ENCODE measurements around the gene SIRT4.

GRCh38 chr12:120323772-120324171 is 21.7 kb downstream of the SIRT4 start:
- TF ChIP-seq, protein P1, sequence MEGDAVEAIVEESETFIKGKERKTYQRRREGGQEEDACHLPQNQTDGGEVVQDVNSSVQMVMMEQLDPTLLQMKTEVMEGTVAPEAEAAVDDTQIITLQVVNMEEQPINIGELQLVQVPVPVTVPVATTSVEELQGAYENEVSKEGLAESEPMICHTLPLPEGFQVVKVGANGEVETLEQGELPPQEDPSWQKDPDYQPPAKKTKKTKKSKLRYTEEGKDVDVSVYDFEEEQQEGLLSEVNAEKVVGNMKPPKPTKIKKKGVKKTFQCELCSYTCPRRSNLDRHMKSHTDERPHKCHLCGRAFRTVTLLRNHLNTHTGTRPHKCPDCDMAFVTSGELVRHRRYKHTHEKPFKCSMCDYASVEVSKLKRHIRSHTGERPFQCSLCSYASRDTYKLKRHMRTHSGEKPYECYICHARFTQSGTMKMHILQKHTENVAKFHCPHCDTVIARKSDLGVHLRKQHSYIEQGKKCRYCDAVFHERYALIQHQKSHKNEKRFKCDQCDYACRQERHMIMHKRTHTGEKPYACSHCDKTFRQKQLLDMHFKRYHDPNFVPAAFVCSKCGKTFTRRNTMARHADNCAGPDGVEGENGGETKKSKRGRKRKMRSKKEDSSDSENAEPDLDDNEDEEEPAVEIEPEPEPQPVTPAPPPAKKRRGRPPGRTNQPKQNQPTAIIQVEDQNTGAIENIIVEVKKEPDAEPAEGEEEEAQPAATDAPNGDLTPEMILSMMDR (conservative IDR thresholded peaks at IDR 0.05; ENCODE audit: low read depth, low read length): no peak
- TF ChIP-seq EZH2 (IDR thresholded peaks at IDR 0.05; ENCODE audit: low read length, unreplicated experiment) (no peak), EZH2phosphoT487 (IDR thresholded peaks at IDR 0.05; ENCODE audit: borderline replicate concordance, low read length) (no peak)

Data from PC-3 (cell line).